NT2/D1 (cell line): ENCODE measurements around the gene ATL1.

Source experiments
- SUZ12 ChIP-seq: IDR thresholded peaks from 2 replicates; pipeline ENCODE4 v1.6.1; 2011; ENCODE audit not compliant: insufficient read length, insufficient read depth; ENCODE audit errors: extremely low read depth
- YY1 ChIP-seq: IDR thresholded peaks from 2 replicates; pipeline ENCODE4 v1.6.1; 2011; ENCODE audit not compliant: insufficient read length, insufficient read depth
- ZNF274 ChIP-seq: IDR thresholded peaks from 2 replicates; pipeline ENCODE4 v1.6.1; 2011; ENCODE audit warnings: mild to moderate bottlenecking, low read depth, low read length

- no peak for TF ChIP-seq ZNF274
- TF ChIP-seq YY1: no peak
- no peak for TF ChIP-seq SUZ12
Observed at GRCh38 chr14:50512463-50512862, 47.5 kb upstream of the ATL1 start.
